Gastroesophageal sphincter (tissue), 3 donors: ENCODE measurements around the gene CLSTN1.

Source experiments
- CTCF ChIP-seq, 4 experiments: fragments of 200-600 bp in 2 of 4; fragments of 450-650 bp in 2 of 4; sonication (generic) in 1 of 4; IDR thresholded peaks; one replicate each; pipeline ENCODE4 v1.5.1; 2017 to 2019; ENCODE audit warnings: antibody characterized with exemption in 4 of 4, mild to moderate bottlenecking in 2 of 4, moderate library complexity in 2 of 4
- POLR2A ChIP-seq, 2 donors: fragments of 450-650 bp; IDR thresholded peaks; one replicate each; pipeline ENCODE4 v1.6.1; 2017; ENCODE audit warnings: antibody characterized with exemption in 2 of 2, mild to moderate bottlenecking in 2 of 2, moderate library complexity in 1 of 2
- POLR2AphosphoS5 ChIP-seq: sonication (generic); formaldehyde crosslinking; IDR thresholded peaks from one replicate; pipeline ENCODE4 v1.6.1; 2017; ENCODE audit warnings: antibody characterized with exemption

GRCh38 chr1:9794081-9794480 is 29.7 kb downstream of the CLSTN1 start:
- TF ChIP-seq CTCF (IDR thresholded peaks at IDR 0.05) (no peak), POLR2AphosphoS5 (no peak), POLR2A (IDR thresholded peaks at IDR 0.05) (no peak)
